Kidney (tissue), 22 donors: Measurements from ENCODE around the gene TMEM91. TPM values are rescaled to one million over a fixed set of nuclear protein-coding genes. Genes with fewer than 3 reads are reported as not detected.

Experiments used
- DNase-seq, 5 donors: peaks; one replicate each; pipeline ENCODE4 v3.0.0-alpha.2; 2013 to 2020
- FAIRE-seq: peaks from 2 replicates; lab custom pipeline; 2012; peaks lifted over from hg19 to GRCh38; lab: Jason Lieb, UNC
- H3K27ac ChIP-seq, 2 donors: one replicate each; pipeline ENCODE4 v1.7.0; 2013; ENCODE audit warnings: low read depth in 2 of 2, low read length in 2 of 2, inconsistent platforms in 1 of 2
- H3K27me3 ChIP-seq: one replicate; pipeline ENCODE4 v1.7.1; 2013; ENCODE audit warnings: low read length, inconsistent platforms; ENCODE audit not compliant: control insufficient read depth, insufficient read depth
- H3K36me3 ChIP-seq, 3 donors: one replicate each; pipeline versions ENCODE4 v1.7.0 to v1.7.1; 2013; ENCODE audit warnings: low read length in 3 of 3, control low read depth in 1 of 3, inconsistent platforms in 1 of 3; ENCODE audit not compliant: insufficient read depth in 3 of 3, control insufficient read depth in 2 of 3
- H3K4me1 ChIP-seq, 3 donors: one replicate each; pipeline versions ENCODE4 v1.7.0 to v1.7.1; 2013; ENCODE audit warnings: low read length in 3 of 3, inconsistent platforms in 1 of 3, low read depth in 1 of 3; ENCODE audit not compliant: control insufficient read depth in 2 of 3, insufficient read depth in 2 of 3
- H3K4me3 ChIP-seq, 3 donors: one replicate each; pipeline versions ENCODE4 v1.7.0 to v1.8.1; 2013; ENCODE audit warnings: low read length in 3 of 3, control low read depth in 1 of 3, inconsistent platforms in 1 of 3
- H3K9ac ChIP-seq, 3 donors: one replicate each; pipeline versions ENCODE4 v1.7.0 to v1.7.1; 2013; ENCODE audit warnings: low read length in 3 of 3, control low read depth in 1 of 3, inconsistent platforms in 1 of 3
- H3K9me3 ChIP-seq, 3 donors: one replicate each; pipeline versions ENCODE4 v1.7.0 to v1.7.1; 2013; ENCODE audit warnings: low read length in 3 of 3, control low read depth in 1 of 3, inconsistent platforms in 1 of 3; ENCODE audit not compliant: control insufficient read depth in 2 of 3, insufficient read depth in 1 of 3
- intact Hi-C: fragments of 100-400 bp; cut with DNase I; formaldehyde crosslinking; loops from one replicate; pipeline ENCODE4 v1.11.1; 2022
- long read RNA-seq, 10 donors: library from polyadenylated mRNA in 1 of 10; unstranded in 1 of 10; transcript quantifications; one replicate each; pipeline ENCODE4 v2.0.0 and lab custom pipeline, GENCODE V29; 2021 to 2026
- polyA plus RNA-seq: library from polyadenylated mRNA; stranded (reverse); fragments of 350-450 nt; fragmentation: Illumina TruSeq; extraction: RNeasy Lipid Tissue Mini Kit (QIAGEN cat#74804); gene quantifications from one replicate; pipeline ENCODE4 v1.2.3, GENCODE V29; 2014; ENCODE audit warnings: low read depth, low replicate concordance; ENCODE audit not compliant: insufficient read depth
- total RNA-seq: library from RNA; stranded (reverse); fragmentation: NEBNext Ultra II Directional; extraction: Animal tissue kit (Norgen Biotek cat#: 25700); gene quantifications from one replicate; pipeline ENCODE4 v1.2.1, GENCODE V29; 2021
- TF ChIP-seq, protein P1 (sequence below): IDR thresholded peaks from 3 replicates; pipeline ENCODE4 v1.5.1; 2012; ENCODE audit warnings: mild to moderate bottlenecking, moderate library complexity, borderline replicate concordance; ENCODE audit not compliant: insufficient read depth; ENCODE audit errors: extremely low read depth
- donor health status: control.
- donor health status: control.
- donor health status: control.
- donor health status: control.
- donor health status: control.
- donor health status: DM: yes; HTN: yes; CAD: no.
- donor health status: Normal renal cell carcinoma (clear cell type).

TMEM91 gene
- total RNA-seq = 9.5 TPM
- 24.3 TPM for polyA plus RNA-seq
- long read RNA-seq, donor 1, partial matches to known transcripts = 7 of 7 reads
- long read RNA-seq, donor 1, other reads (novel, unspliced or antisense) = 0 of 7 reads
- long read RNA-seq, donor 2, partial matches to known transcripts = 0 of 3 reads
- long read RNA-seq, donor 2, other reads (novel, unspliced or antisense) = 0 of 3 reads
- long read RNA-seq, donor 3, transcript TMEM91-211 (4 exons, 725 nt) = major isoform, 5 of 6 reads
- long read RNA-seq, donor 3, partial matches to known transcripts = 0 of 6 reads
- long read RNA-seq, donor 3, other reads (novel, unspliced or antisense) = 0 of 6 reads
- long read RNA-seq, donor 4, partial matches to known transcripts = 0 of 14 reads
- long read RNA-seq, donor 4, other reads (novel, unspliced or antisense) = 11 of 14 reads
- long read RNA-seq, donor 5 = 0 reads
- long read RNA-seq, donor 6, partial matches to known transcripts = 0 of 5 reads
- long read RNA-seq, donor 6, other reads (novel, unspliced or antisense) = 0 of 5 reads
- long read RNA-seq, donor 7, partial matches to known transcripts = 3 of 20 reads
- long read RNA-seq, donor 7, other reads (novel, unspliced or antisense) = 11 of 20 reads
- long read RNA-seq, donor 8, partial matches to known transcripts = 0 of 4 reads
- long read RNA-seq, donor 8, other reads (novel, unspliced or antisense) = 0 of 4 reads
- long read RNA-seq, donor 9, partial matches to known transcripts = 0 of 1 reads
- long read RNA-seq, donor 9, other reads (novel, unspliced or antisense) = 0 of 1 reads
- long read RNA-seq, donor 10, partial matches to known transcripts = 0 of 7 reads
- long read RNA-seq, donor 10, other reads (novel, unspliced or antisense) = 5 of 7 reads

GRCh38 chr19:41376241-41376997 lies at the start of gene TMEM91:
TMEM91 (plus strand) TSS chr19:41376533; CDS start chr19:41378310, 1,777 bp downstream.
- TF ChIP-seq, protein P1, sequence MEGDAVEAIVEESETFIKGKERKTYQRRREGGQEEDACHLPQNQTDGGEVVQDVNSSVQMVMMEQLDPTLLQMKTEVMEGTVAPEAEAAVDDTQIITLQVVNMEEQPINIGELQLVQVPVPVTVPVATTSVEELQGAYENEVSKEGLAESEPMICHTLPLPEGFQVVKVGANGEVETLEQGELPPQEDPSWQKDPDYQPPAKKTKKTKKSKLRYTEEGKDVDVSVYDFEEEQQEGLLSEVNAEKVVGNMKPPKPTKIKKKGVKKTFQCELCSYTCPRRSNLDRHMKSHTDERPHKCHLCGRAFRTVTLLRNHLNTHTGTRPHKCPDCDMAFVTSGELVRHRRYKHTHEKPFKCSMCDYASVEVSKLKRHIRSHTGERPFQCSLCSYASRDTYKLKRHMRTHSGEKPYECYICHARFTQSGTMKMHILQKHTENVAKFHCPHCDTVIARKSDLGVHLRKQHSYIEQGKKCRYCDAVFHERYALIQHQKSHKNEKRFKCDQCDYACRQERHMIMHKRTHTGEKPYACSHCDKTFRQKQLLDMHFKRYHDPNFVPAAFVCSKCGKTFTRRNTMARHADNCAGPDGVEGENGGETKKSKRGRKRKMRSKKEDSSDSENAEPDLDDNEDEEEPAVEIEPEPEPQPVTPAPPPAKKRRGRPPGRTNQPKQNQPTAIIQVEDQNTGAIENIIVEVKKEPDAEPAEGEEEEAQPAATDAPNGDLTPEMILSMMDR = no peak
- Histone ChIP-seq H3K4me3 (peak within 1 kb of the TSS; percentile 52 to 72 (median 68)), H3K27ac (peak within 1 kb of the TSS; percentile 36 to 51), H3K36me3 (no peaks in the 10 kb centered on the region), H3K9me3 (no peaks in the 10 kb centered on the region), H3K27me3 (no peaks in the 10 kb centered on the region), H3K9ac (peak within 1 kb of the TSS in 2 of 3 donors; percentile 5 to 24), H3K4me1 (peaks cover 0 to 15% (median 2%) of the 10 kb centered on the region in 3 donors)
- FAIRE-seq (no peak), DNase-seq (peak; percentile 54 to 80 (median 78))
- intact Hi-C loops = no loop called here

- Histone ChIP-seq H3K9ac (peak overlapping the region in 1 of 3 donors; percentile 65), H3K27me3 (no peaks in the 10 kb centered on the region), H3K27ac (peak overlapping the region; percentile 41 to 71), H3K4me1 (peaks cover 9 to 58% (median 35%) of the 10 kb centered on the region in 3 donors), H3K9me3 (no peaks in the 10 kb centered on the region), H3K36me3 (no peaks in the 10 kb centered on the region), H3K4me3 (peak overlapping the region; percentile 16 to 36 (median 33))
- TF ChIP-seq, protein P1 = no peak
- no peak for DNase-seq
- intact Hi-C loops = no loop called here
- no peak for FAIRE-seq
Observed at GRCh38 chr19:41327076-41327575, 49.2 kb upstream of the TMEM91 start.

DNA sequence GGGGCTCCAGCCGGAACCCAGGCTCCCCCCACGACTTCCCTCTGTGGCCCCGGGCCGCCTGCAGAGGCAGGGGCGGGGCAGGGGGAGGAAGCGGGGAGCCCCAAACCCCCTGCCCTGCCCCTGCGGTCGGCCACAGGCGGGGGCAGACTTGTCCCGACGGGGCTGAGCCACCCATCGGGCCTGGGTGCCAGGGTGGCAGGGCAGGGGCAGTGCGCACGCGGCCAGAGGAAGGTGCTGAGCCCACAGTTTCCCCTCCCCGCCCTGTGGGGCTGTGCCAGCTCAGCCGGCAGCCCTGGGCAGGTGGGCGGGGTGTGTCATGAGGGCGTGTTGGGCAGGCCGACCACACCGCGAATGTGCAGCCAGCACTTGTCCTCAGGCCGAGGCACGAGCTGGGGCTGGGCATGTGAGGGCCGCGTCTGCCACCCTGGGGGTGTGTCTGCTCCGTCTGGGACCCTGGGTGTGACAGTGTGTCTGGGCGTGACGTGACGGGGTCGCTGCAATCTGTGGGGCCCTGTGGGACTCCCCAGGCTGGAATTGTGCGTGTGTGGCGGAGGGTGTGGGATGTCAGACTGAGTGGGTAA lies 48.7 kb upstream of the TMEM91 start:
- Histone ChIP-seq H3K27me3 (no peaks in the 10 kb centered on the region), H3K9me3 (no peaks in the 10 kb centered on the region), H3K4me1 (peaks cover 9 to 54% (median 35%) of the 10 kb centered on the region in 3 donors), H3K4me3 (peak overlapping the region in 1 of 3 donors; percentile 33), H3K27ac (peak overlapping the region; percentile 41 to 71), H3K9ac (peak overlapping the region in 1 of 3 donors; percentile 65), H3K36me3 (no peaks in the 10 kb centered on the region)
- TF ChIP-seq, protein P1 = no peak
- no peak for FAIRE-seq
- peak in 4 of 5 donors; percentile 23 to 95 (median 72) for DNase-seq
- intact Hi-C loops = no loop called here
